Daoy (cell line): Measurements from ENCODE around the gene SH3PXD2B. TPM values are rescaled to one million over a fixed set of nuclear protein-coding genes. Genes with fewer than 3 reads are reported as not detected.

Experiments used
- DNase-seq: peaks from one replicate; pipeline ENCODE4 v3.0.0-alpha.2; 2015; ENCODE audit warnings: low read depth
- total RNA-seq: library from RNA; depleted of rRNA; stranded (reverse); fragments of >200 nt; shearing (Covaris generic); gene quantifications from 2 replicates; pipeline ENCODE4 v1.2.3, GENCODE V29; 2014

Gene SH3PXD2B
- total RNA-seq, 1 experiment from 2014 or later = 10.9 TPM

DNA sequence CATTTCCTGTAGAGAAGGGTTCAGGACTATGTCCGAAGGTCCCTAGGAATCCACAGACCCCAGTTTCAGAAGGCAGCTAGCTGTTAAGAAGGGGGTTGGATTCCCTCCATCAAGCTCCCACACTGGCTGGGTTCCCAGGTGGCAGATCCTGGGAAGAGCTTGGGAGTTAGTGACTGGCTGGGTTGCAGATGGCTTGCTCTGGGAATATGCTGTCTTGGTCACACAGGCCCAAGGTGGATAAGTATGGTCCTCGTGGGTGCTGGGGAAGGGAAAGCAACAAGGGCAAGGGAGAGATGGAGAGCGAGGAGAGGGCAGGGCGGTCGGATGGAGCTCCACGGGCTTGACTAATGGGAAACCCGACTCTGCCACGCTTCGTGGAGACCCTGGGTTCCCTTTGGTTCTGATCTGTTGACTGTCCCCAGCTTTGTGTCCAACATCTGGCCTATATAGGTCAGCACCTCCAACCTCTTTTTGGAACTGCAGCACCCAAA, 17.4 kb downstream of the SH3PXD2B start:
- no peak for DNase-seq

DNA sequence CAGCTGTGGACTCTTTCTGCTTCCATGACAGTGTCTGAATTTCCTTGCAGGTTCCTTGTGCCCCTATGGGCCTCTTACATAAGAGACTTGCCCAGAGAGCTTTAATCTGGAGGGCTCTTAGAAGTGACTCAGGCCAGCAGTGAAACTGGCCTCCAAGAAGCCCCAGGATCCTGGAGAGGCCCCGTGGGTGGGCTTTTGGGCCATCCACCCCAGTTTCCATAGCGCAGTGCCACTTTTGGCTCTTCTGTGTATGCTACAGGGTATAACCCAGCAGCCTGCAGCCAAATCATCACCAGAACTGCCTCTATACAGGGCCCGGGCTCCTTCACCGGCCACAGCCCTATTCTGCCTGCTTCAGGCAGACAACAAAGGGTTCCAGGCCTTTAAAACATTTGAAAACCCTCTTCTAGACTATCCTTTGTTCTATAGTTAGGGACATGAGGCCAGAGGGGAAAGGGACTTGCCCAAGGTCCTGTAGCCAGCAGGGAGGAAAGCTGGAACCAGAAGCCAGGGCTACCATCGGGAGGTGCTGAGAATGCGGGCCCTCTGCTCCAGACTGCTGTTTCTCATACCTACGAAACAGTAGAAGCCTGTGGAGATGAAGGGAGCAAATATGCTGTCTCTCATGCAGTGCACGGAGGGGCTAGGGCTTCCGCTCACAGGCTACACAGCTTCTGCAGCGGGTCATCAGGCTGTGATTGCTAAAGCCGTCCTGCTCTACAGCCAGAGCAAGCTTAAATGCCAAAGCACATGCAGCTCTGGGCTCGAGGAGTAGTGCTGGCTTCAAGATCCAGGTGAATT, 18.0 kb downstream of the SH3PXD2B start:
- no peak for DNase-seq

DNA sequence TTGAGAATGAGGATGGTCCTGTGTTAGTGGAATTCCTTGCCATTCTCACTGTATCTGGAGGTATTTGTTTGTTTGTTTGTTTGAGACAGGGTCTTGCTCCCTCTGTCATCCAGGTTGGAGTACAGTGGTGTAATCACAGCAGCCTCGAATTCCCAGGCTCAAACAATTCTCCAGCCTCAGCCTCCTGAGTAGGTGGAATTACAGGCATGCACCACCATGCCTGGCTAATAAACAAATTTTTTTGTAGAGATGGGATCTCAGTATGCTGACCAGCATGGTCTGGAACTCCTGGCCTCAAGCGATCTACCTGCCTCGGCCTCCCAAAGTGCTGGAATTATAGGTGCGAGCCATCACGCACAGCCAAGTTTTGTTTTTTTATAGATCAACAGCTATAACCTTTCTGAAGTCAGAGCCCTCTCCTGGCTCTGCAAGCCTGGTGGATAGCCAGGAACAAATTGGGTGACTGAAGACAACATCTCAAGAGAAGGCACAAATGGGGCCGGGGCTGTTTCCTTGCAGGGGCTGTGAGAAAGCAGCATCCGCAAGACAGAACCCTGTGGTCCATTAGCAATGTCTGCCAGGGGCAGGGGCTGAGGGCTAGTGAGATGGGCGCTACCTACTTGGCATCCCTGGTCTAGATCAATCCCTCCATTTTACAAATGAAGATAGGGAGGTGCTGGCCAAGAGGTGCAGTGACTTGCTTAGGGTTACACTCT, 18.8 kb downstream of the SH3PXD2B start:
- no peak for DNase-seq

DNA sequence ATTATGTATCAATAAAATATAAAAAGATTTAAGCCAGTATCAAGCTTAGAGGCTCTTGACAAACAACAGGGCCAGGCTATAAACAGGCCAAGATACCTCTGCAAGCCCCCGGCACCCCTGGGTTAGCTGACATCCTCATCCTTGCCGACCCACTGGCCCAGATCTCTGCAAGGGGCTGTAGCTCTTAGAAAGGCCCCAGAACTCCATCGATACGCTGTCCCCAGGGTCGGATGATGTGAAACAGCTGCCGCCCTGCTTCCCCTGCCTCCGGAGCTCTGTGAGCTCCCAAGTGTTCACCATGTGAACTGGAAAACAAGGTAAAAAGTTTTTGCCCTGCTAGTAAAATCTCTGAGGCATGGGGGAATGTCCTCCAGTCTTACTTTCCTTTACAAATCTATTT, 20.1 kb downstream of the SH3PXD2B start:
- DNase-seq = no peak

DNA sequence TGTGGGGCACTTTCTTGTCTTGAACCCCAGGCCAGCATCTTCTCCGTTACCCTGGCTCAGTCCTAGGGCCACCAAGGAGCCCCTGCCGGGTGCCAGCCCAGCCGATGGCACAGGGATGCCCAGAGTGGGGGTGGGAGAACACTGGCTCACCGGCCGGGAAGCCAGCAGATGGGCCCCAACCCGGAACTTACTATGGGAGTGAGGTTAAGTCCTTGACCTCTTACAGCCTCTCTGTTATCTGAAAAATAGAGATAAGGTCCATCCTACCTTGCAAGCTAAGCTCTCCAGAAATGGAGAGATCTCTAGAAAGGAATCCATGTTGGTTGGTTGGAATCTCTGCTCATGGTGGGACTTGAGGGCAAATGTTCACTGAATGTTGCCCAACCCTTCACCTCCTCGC, 20.8 kb downstream of the SH3PXD2B start:
- DNase-seq = no peak

DNA sequence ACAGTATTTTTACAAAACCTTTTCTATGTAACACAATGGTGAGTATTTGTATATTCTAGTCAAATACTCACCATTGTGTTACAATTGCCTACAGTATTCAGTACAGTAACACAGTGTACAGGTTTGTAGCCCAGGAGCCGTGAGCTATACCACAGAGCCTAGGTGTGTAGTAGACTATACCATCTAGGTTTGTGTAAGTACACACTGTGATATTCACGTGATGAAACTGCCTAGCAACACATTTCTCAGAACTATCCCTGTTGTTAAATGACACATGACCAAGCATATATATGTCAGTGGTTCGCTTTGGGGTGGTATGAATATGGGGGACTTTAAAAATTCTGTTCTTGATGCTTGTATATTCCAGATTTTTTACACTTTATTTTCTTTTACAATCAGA, 21.3 kb downstream of the SH3PXD2B start:
- DNase-seq = no peak

DNA sequence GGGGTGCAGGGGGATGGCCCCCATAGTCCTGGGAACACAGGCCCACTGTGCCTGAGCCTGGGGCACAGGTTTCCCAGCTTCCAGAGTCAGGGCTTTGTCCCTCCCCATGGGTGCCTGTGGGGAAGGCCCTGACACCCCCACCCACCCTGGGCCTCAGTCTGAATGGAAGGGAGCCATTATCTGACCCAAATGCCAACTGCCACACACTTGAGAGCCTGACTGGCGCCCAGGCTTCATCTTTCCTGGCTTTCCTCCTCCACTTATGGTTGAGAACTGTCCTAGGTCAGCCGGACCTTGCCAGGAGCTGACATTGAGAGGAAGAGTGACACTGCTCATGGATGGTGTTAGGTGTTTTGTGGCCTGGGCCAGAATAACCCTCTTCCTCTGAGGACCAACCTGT, 24.0 kb downstream of the SH3PXD2B start:
- DNase-seq = no peak

DNA sequence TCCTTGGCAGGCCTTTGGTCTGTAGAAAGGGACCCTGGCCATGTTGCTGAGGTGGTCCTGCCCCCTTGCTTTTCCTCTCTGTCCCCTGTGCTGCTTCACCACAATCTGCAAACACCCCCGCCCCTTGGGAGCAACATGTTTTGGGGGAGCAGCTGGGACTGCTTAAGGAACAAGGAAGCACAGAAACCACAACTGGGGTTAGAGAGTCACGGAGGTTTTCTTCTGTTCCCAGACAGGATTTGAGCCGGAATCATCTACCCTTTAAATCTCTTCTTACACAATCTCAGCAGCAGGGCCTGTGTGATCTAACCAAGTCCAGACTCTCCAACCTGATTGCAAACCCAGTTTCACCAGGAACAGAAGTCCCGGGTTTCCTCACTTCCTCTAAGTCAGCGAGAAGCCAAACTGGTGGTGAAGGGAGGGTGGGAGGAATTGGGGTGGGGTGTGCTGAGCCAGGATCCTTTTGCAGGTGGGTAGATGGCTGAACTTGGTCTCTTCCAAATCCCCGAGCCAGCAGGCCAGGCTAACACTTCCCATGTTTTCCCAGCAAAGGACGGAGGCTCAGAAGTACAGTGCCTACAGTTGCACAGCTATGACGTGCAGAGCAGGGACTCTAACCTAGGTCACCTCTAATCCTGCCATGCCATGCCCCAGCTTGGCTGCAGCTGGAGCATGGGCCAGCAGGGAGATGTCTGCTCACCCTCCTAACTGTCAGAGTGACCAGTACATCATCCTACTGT, 25.0 kb downstream of the SH3PXD2B start:
- DNase-seq = no peak

DNA sequence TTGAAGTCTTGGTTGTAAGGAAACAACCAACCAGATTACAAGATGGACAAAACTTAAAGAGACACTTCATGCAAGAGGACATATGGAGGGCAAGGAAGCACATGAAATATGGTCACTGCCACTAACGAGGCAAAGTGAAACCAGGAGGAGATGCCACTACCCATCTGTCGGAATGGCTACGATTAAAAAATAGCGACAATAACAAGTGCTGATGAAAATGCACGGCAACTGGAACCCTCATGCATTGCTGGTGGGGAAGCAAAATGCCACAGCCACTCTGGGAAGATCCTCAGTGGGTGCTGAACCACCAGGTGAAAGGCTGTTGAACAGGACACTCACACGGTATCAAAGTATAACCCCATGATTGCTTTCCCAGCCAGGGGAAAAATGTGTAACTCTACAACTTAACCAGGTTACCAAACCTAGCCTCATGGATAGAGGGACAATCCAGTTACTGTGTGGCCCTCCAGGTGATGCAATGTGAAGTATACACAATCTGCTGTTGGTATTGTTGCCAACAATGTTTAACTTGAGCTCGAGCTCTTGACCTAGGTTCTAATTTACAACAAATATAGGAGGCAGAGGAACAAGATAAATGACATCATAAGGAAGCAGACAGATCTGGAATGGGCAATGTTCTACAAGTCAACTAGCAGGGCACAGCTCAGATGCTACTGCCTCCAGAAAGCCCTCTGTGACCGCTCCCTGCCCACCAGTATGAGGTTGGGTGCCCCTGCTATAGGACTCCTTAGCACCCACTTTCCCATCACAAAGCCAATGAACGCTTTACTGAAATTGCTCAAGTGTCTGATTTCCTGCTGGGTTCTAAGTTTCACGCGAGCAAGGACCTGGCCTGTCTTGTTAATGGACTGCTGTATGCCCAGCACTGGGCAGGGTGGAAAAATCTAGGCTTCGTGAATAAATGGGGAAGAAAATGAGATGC, 25.8 kb downstream of the SH3PXD2B start:
- DNase-seq = no peak

DNA sequence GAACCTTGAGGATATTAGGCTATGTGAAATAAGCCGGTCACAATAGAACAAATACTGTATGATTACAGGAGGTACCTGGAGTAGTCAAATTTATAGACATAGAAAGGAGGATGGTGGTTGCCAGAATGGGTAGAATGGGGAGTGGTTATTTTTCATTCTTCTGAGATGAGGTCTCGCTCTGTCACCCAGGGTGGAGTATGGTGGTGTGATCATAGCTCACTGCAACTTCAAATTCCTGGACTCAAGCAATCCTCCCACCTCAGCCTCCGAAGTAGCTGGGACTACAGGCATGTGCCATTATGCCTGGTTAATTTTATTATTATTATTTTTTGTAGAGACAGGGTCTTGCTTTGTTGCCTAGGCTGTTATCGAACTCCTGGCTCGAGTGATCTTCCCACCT, 27.1 kb downstream of the SH3PXD2B start:
- no peak for DNase-seq

DNA sequence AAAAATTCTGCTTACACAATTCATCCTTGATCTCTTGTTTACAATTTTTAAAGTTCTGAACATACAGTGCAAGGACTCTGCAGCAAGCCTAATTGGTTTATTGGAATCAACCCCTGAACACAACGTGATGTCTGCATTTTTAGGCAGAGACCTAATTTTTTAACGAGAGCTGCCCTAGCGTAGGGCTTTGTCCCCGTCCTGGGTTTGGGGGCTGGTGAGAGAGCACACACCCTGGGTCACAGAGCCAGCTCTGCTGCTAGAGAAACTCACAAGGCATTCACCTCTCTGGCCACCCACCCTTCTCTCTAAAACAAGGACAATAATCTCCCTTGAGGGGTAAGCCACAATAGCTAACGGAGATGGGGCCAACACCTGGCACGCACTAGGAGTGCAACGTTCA, 28.2 kb downstream of the SH3PXD2B start:
- DNase-seq = no peak

DNA sequence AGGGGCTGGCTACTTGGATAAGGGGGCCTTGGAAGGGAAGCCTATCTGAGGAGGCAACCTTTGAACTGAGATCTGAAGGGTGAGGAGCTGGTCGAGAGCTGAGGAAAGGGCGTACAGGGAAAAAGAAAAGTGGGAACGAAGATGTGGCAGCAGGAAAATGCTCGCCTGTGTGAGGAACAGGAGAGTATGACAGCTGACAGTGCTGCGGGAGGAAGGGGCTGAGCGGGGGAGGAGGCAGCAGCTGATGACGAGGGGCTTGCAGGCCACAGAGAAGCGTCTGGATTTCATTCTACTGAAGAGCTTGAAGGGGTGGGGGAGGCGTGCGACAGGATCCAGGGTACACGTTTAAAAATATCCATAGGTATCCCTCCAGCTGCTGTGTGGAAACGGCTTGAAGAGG, 28.9 kb downstream of the SH3PXD2B start:
- DNase-seq = no peak

DNA sequence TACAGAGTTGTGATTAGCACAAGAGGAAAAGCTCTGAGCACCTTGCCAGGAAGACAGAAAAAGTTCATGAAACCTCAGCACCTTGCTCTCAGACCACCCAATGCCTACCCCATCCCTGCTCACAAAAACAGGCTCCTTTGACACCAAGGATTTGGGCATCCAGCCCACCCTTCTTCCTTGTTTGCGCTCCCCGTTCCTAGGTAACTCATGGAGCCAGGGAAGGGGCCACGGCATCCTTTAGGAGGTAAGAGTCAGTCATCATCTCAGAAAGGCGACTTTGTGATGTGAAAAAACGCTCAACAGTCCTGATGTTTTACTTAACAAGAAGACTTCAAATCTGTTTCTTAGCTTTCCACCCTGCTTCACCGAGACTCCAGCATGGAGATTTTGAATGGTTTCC, 29.5 kb downstream of the SH3PXD2B start:
- DNase-seq = no peak

DNA sequence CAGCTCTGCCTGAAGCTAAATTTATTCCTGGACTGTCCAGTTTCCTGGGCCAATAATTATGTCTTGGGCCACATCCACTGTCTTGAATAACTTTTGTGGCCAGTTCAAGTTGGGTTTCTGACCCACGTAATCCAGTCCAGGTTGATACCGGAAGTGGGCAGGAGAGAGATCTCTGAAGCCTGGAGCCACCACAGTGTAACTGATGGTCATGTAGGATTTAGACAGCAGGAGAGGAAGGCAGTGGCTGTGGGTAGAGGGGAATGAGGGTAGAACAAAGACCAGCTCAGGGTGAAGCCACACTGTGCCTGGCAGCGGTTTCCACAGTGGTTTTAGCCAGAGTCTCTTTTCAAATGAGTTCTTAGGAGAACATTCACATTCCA, 30.2 kb downstream of the SH3PXD2B start:
- no peak for DNase-seq

DNA sequence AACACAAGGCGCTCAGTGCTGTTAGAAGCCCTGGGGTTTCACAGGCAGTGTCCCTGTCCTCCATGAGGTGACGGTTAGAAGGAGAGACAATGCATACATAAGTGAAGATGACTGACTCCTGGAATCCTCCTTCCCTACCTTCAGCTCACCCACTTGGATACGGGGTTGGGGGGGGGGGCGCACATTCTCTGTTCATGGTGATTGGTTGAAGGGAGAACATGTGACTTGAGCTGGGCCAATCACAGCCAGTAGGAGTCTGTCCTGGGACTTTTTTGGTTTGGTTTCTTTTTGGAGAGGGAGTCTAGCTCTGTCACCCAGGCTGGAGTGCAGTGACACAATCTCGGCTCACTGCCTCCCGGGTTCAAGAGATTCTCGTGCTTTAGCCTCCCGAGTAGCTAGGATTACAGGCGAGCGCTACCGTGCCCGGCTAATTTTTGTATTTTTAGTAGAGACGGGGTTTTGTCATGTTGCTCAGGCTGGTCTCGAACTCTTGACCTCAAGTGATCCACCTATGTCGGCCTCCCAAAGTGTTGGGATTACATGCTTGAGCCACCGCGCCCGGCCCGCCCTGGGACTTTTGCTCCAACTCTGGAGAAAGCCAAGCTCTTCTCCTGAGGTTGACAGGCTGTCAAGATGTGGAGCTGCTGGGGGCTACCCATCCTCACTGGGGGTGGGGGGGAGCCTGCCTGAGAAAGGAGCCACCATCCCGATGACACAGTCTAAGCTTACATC, 30.8 kb downstream of the SH3PXD2B start:
- no peak for DNase-seq

DNA sequence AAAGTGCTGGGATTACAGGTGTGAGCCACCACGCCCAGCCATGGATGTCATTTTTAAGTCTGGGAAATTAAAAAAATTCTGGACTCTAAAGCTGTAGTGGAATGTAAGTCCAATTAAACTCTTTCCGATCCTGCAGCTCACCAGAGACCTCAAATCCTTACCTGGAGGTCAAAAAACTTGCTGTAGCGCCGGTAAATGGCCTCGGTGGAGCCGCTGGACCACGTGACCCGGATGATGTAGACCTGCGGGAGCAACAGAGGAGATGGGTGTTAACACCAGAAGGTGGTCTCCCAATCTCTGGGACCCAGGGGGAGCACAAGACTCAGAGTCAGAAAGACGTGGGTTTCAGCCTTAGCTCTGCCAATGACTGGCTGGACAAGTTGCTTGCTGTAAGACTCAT, 32.1 kb downstream of the SH3PXD2B start:
- no peak for DNase-seq

DNA sequence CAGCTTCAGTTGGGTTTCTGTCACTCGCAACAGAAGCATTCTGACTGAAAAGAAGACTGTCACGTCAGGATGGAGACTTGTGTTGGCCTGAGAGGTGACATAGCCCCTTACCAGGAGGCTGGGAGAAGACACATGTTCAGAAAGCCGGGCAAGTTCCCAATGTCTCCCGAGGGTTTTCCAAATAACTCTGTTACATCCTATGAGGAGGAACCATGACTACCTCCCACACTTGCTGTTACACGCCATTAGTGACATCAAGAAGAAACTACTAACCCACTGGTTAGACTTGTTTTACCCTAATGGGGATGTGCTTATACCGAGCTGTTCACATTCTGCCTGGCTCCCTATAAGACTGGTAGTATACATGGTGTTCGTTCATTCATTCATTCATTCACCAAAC, 33.3 kb downstream of the SH3PXD2B start:
- DNase-seq = no peak

DNA sequence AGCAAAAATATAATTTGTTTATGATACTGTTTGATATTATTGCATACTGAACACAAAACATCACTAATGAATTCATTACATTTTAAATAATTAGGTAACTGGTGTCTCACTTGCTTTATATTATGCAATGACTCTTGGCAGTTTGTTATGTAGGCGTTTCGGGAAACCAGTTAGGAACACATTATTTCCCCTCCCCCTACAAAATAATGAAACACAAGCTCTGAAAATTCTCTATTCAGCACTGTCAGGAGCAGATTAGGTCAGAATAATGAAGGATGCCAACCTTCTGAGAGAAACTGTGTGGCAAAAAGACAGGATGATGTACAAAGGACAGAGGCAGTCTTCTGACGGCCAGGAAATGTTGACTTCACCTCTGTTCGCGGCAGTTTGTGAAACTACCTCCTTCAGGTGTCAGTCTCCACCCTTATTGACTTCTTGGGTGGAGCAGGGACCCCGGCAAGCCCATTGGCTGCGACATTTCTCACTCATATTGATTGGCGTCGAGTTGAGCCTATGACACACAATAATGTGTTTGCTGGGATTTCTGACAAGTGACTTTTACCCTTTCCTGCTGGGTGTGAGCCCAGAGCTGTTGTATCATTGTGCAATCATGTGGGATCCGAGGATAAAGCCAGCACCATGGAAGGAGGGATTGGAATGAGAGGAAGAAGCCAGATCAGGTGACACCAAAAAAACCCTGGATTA, 33.9 kb downstream of the SH3PXD2B start:
- DNase-seq = peak; percentile 80

DNA sequence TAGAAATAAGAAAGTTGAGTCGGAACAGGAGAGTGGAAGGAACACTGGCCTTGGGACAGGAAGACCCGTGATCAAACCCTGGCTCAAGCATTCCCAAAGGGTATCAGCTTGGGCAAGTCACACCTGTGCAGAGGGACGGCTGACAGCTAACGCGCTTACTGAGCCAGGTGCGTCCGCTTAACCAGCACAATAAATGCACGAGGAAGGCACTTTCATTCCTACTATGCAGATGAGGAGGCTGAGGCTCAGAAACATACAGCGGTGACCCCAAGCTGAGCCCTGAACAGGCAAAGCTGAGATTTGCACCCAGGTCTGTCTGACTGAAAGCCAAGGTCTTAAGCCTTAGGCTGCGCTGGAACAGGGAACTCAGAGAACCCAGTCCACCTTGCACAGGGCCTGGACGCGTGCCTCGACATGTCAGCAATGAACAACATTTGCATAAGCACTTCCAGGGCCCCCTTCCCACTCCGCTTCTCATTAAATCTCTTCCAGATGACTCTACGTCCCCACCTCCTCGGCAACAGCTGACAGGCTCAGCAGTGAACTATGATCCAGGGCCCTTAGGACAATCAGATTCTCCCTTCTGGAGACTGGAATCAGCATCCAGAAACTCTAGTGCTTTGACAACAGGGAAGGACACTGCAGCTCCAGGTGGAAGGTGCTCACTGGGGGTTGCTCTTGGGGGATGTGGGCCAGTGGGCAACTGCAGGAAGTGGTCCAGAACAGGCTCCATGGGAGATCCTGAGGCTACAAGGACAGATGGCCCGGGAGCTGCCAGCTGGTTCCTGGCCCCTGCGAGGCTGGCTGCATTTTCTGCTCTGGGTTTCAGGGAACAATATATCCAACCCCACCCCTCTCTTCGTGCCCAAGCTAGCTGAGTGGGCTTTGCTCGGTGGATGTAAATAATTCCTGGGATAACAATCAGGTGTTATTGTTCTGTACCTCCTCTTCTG, 35.2 kb downstream of the SH3PXD2B start:
- DNase-seq = no peak
